SU-DHL-6 (cell line): Measurements from ENCODE around the gene MICAL2.

ENCODE experiments used
- CTCF ChIP-seq: fragments of 200-600 bp; sonication (generic); IDR thresholded peaks from one replicate; pipeline ENCODE4 v1.5.1; 2017; ENCODE audit warnings: antibody characterized with exemption, mild to moderate bottlenecking, low read length, moderate library complexity; ENCODE audit not compliant: insufficient read depth, poor library complexity, severe bottlenecking
- EZH2phosphoT487 ChIP-seq: fragments of 200-600 bp; sonication (generic), shearing (Covaris generic); conservative IDR thresholded peaks from 2 replicates; pipeline ENCODE4 v1.6.1; 2018; ENCODE audit warnings: mild to moderate bottlenecking, antibody characterized with exemption, low read length, moderate library complexity, mixed read lengths

GRCh38 chr11:12155696-12156095 is 45.3 kb downstream of the MICAL2 start:
- TF ChIP-seq EZH2phosphoT487 (no peak), CTCF (no peak)
